ENCODE data around the gene LHFPL6. TPM values are rescaled to one million over a fixed set of nuclear protein-coding genes. Genes with fewer than 3 reads are reported as not detected.
A peak's percentile ranks its signal among the peaks of the same experiment; 100 is the strongest.

Gene LHFPL6
- total and polyA plus RNA-seq, 2 experiments from 2014 or later, result 7.8 to 9.5 TPM

DNA sequence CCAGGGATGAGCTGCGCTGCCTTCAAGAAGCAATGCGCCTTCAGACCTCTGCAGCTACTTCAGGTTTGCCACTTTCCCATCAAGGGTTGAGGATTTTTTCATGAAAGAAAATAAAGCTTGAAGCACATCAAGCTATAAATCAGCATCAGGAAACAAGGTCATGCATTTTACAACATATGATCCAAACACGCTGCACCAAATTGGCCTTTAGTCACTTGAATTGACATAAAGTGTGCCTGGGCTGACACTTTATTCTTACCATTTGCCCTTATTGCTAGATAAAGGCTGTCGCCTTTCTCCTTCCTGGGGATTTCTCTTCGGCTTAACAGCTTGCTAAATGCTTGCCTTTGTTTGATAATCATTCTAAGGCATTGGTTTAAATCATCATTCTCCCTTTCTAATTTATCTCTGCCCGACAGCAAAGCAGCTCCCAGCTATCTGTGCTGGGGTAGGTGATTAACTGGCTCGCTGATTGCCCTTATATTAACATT, 87.7 kb downstream of the LHFPL6 start:
- Histone ChIP-seq H3K9me2 (ENCODE audit: insufficient read depth) (no peaks in the 10 kb centered on the region; the same call in 1 of the 2 replicates), H3K27ac (ENCODE audit: low read depth) (no peak overlapping the region), H3K4me3 (no peak overlapping the region), H3F3A (replicated peaks; ENCODE audit: low read depth) (no peaks in the 10 kb centered on the region), H3K79me2 (replicated peaks; ENCODE audit: insufficient read depth) (no peaks in the 10 kb centered on the region), H3K36me3 (ENCODE audit: insufficient read depth) (no peaks in the 10 kb centered on the region), H3K27me3 (ENCODE audit: insufficient read depth) (no peaks in the 10 kb centered on the region), H4K20me1 (replicated peaks; ENCODE audit: insufficient read depth) (no peaks in the 10 kb centered on the region), H2AFZ (peak overlapping the region; percentile 29; the same call in 1 of the 2 replicates), H3K4me1 (ENCODE audit: insufficient read depth) (peaks cover 16% of the 10 kb centered on the region), H3K4me2 (0 out of 2 replicates have a peak overlapping the region, but pooled peaks have one; percentile 9)
- Mint-ChIP-seq H3K27me3 (ENCODE audit: insufficient read depth, low read depth, poor library complexity) (no peaks in the 10 kb centered on the region), H3K4me3 (no peak overlapping the region), H3K27ac (no peak overlapping the region), H3K36me3 (ENCODE audit: low read depth) (no peaks in the 10 kb centered on the region), H3K9me3 (no peaks in the 10 kb centered on the region), H3K4me1 (peaks cover 19% of the 10 kb centered on the region)
- TF ChIP-seq ZNF462 (CRISPR knock-in tag; IDR thresholded peaks at IDR 0.05), result no peak
- no peak for TF ChIP-seq NANOG (IDR thresholded peaks at IDR 0.05; ENCODE audit: borderline replicate concordance)
- no peak for TF ChIP-seq ZNF114 (CRISPR knock-in tag; IDR thresholded peaks at IDR 0.05)
- no peak for TF ChIP-seq JUNB (IDR thresholded peaks at IDR 0.05; ENCODE audit: unreplicated experiment)
- TF ChIP-seq EZH2phosphoT487 (IDR thresholded peaks at IDR 0.05; ENCODE audit: unreplicated experiment), result no peak
- TF ChIP-seq ETS1 (IDR thresholded peaks at IDR 0.05), result no peak
- no peak for TF ChIP-seq POLR2AphosphoS5 (IDR thresholded peaks at IDR 0.05; ENCODE audit: low read depth)
- DNase-seq (ENCODE audit: low spot score) (no peak), ATAC-seq (no peak; the same call in 2 of the 3 replicates)

Data from GM23338 (cell line).